MM.1S (cell line): ENCODE measurements around the gene FGD6.

Experiments
- DNase-seq: peaks from one replicate; pipeline ENCODE4 v3.0.0-alpha.2; 2015
- H2AFZ ChIP-seq: fragments of 300-600 bp; sonication (generic); 2 replicates; pipeline ENCODE4 v1.6.0; 2016; ENCODE audit warnings: antibody characterized with exemption, low read length
- H3F3A ChIP-seq: fragments of 300-600 bp; sonication (generic); 2 replicates; pipeline ENCODE4 v1.6.1; 2016; ENCODE audit warnings: mild to moderate bottlenecking, antibody characterized with exemption, low read length, moderate library complexity, mixed read lengths; ENCODE audit not compliant: insufficient read depth
- H3K27ac ChIP-seq: fragments of 300-600 bp; sonication (generic); 2 replicates; pipeline ENCODE4 v1.5.1; 2016; ENCODE audit warnings: mild to moderate bottlenecking, low read length
- H3K27me3 ChIP-seq: fragments of 300-600 bp; sonication (generic); replicated peaks from 2 replicates; pipeline ENCODE4 v1.6.0; 2016; ENCODE audit warnings: low read length; ENCODE audit not compliant: insufficient read depth
- H3K36me3 ChIP-seq: fragments of 300-600 bp; sonication (generic); replicated peaks from 2 replicates; pipeline ENCODE4 v1.6.1; 2016; ENCODE audit warnings: mild to moderate bottlenecking, low read length, mixed read lengths; ENCODE audit not compliant: insufficient read depth
- H3K4me1 ChIP-seq: fragments of 300-600 bp; sonication (generic); 2 replicates; pipeline ENCODE4 v1.6.1; 2016; ENCODE audit warnings: low read length, mixed read lengths
- H3K4me2 ChIP-seq: fragments of 300-600 bp; sonication (generic); 2 replicates; pipeline ENCODE4 v1.6.0; 2016; ENCODE audit warnings: low read depth, low read length
- H3K4me3 ChIP-seq: fragments of 300-600 bp; sonication (generic); 2 replicates; pipeline ENCODE4 v1.5.1; 2016; ENCODE audit warnings: low read length, mixed read lengths
- H3K79me2 ChIP-seq: fragments of 300-600 bp; sonication (generic); 2 replicates; pipeline ENCODE4 v1.6.1; 2016; ENCODE audit warnings: mixed run types, low read length, mixed read lengths
- H3K9ac ChIP-seq: fragments of 300-600 bp; sonication (generic); 2 replicates; pipeline ENCODE4 v1.6.1; 2016; ENCODE audit warnings: low read length, mixed read lengths
- H3K9me2 ChIP-seq: fragments of 300-600 bp; sonication (generic); replicated peaks from 2 replicates; pipeline ENCODE4 v1.6.1; 2016; ENCODE audit warnings: mild to moderate bottlenecking, low read length, mixed read lengths; ENCODE audit not compliant: insufficient read depth
- H3K9me3 ChIP-seq: fragments of 300-600 bp; sonication (generic); replicated peaks from 2 replicates; pipeline ENCODE4 v1.6.1; 2016; ENCODE audit warnings: mild to moderate bottlenecking, low read length, mixed read lengths; ENCODE audit not compliant: insufficient read depth
- H4K20me1 ChIP-seq: fragments of 300-600 bp; sonication (generic); 2 replicates; pipeline ENCODE4 v1.6.1; 2016; ENCODE audit warnings: mild to moderate bottlenecking, low read length, moderate library complexity, mixed read lengths; ENCODE audit not compliant: insufficient read depth
- EZH2 ChIP-seq: fragments of 300-600 bp; sonication (generic); optimal IDR thresholded peaks from 2 replicates; pipeline ENCODE3; 2017; ENCODE audit warnings: low read depth, mild to moderate bottlenecking, antibody characterized with exemption, low read length, mixed read lengths
- EZH2phosphoT487 ChIP-seq: fragments of 300-600 bp; sonication (generic); IDR thresholded peaks from 2 replicates; pipeline ENCODE4 v1.6.1; 2018; ENCODE audit warnings: antibody characterized with exemption, low read length
- TF ChIP-seq, protein P1 (sequence below): fragments of 300-600 bp; sonication (generic); IDR thresholded peaks from 2 replicates; pipeline ENCODE4 v1.5.1; 2016; ENCODE audit warnings: antibody characterized with exemption, low read length, mixed read lengths

The FGD6 gene

DNA sequence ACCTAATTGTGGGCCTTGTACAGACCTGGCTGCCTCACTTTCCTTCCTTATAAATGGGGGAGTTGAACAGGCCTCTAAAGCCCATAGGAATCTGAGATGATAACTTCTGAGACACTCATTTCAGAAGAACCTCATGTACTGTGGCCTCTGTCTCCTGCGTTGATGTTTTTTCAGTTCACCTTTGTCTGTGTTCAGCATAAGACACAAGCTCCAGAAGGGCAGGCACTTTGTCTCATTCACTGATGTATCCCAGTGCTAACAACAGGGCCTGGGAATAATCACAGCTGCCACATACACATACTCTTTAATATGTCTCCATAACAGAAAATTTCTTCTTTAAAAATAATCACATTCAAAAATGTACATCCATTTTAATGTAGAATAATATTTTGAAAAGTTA lies 3.3 kb downstream of the FGD6 start:
- TF ChIP-seq EZH2phosphoT487 (no peak), EZH2 (no peak)
- TF ChIP-seq, protein P1, sequence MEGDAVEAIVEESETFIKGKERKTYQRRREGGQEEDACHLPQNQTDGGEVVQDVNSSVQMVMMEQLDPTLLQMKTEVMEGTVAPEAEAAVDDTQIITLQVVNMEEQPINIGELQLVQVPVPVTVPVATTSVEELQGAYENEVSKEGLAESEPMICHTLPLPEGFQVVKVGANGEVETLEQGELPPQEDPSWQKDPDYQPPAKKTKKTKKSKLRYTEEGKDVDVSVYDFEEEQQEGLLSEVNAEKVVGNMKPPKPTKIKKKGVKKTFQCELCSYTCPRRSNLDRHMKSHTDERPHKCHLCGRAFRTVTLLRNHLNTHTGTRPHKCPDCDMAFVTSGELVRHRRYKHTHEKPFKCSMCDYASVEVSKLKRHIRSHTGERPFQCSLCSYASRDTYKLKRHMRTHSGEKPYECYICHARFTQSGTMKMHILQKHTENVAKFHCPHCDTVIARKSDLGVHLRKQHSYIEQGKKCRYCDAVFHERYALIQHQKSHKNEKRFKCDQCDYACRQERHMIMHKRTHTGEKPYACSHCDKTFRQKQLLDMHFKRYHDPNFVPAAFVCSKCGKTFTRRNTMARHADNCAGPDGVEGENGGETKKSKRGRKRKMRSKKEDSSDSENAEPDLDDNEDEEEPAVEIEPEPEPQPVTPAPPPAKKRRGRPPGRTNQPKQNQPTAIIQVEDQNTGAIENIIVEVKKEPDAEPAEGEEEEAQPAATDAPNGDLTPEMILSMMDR, result no peak
- H3K79me2 ChIP-seq, result peaks cover 13% of the 10 kb centered on the region
- no peak overlapping the region for H3K9ac ChIP-seq
- H3K27ac ChIP-seq, result no peak overlapping the region
- H3K27me3 ChIP-seq, result no peaks in the 10 kb centered on the region
- no peak overlapping the region for H3K4me2 ChIP-seq
- no peaks in the 10 kb centered on the region for H3K36me3 ChIP-seq
- DNase-seq, result no peak
- H3K4me3 ChIP-seq, result no peak overlapping the region
- no peaks in the 10 kb centered on the region for H3K9me2 ChIP-seq
- H3F3A ChIP-seq, result peaks cover 8% of the 10 kb centered on the region
- peaks cover 7% of the 10 kb centered on the region for H3K4me1 ChIP-seq
- no peaks in the 10 kb centered on the region for H3K9me3 ChIP-seq
- no peaks in the 10 kb centered on the region for H4K20me1 ChIP-seq
- no peak overlapping the region for H2AFZ ChIP-seq

DNA sequence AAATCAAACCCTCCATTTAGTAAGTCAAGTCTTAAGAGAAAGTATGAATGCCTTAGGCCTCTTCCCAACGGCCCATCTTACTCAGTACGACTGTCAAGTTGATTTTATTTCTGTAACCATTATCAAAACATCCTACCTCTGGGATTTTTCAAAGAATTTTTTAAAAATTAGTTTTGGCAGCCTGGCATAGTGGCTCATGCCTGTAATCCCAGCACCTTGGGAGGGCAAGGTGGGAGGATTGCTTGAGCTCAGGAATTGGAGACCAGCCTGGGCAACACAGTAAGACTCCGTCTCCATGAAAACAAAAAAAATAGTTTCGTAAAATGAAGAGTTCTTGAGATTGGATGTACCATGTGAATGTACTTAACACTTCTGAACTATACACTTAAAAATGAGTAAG lies 4.1 kb downstream of the FGD6 start:
- Histone ChIP-seq H3K36me3 (no peaks in the 10 kb centered on the region), H3K4me1 (peaks cover 6% of the 10 kb centered on the region; the same call in 1 of the 2 replicates), H3K27ac (no peak overlapping the region), H3K27me3 (no peaks in the 10 kb centered on the region), H3K4me2 (no peak overlapping the region), H3F3A (peaks cover 2% of the 10 kb centered on the region), H2AFZ (no peak overlapping the region), H3K4me3 (no peak overlapping the region), H3K9me2 (no peaks in the 10 kb centered on the region), H3K9ac (no peak overlapping the region), H4K20me1 (no peaks in the 10 kb centered on the region), H3K9me3 (no peaks in the 10 kb centered on the region), H3K79me2 (peaks cover 5% of the 10 kb centered on the region)
- no peak for DNase-seq
- TF ChIP-seq EZH2 (no peak), EZH2phosphoT487 (no peak)
- TF ChIP-seq, protein P1, result no peak

DNA sequence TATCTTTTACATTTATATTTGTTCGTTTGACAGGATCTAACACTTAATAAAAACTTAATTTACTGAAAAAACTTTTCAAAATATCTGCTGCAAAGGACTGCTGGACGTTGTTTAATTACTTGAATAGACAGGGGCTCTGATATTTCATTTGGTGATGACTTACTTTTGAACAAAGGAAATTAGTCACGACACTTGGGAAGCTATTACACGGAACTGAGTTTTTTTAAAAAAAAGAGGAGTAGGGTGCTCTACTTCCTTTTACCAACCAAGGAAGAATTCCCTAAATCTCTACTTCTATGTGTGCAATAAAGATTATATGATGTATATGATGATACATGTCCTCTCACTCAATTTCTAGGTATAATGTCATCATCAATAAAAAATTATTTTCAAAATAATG lies 4.7 kb downstream of the FGD6 start:
- H3K27me3 ChIP-seq, result no peaks in the 10 kb centered on the region
- no peak overlapping the region for H3K4me3 ChIP-seq
- H3K27ac ChIP-seq, result no peak overlapping the region
- H3K4me2 ChIP-seq, result no peak overlapping the region
- no peak overlapping the region for H2AFZ ChIP-seq
- no peaks in the 10 kb centered on the region for H3K9me2 ChIP-seq
- no peaks in the 10 kb centered on the region for H3K9me3 ChIP-seq
- H3K36me3 ChIP-seq, result no peaks in the 10 kb centered on the region
- no peak for TF ChIP-seq EZH2phosphoT487
- TF ChIP-seq, protein P1, result no peak
- no peak for TF ChIP-seq EZH2
- DNase-seq, result no peak
- H3K79me2 ChIP-seq, result no peaks in the 10 kb centered on the region
- no peaks in the 10 kb centered on the region for H3F3A ChIP-seq
- no peak overlapping the region for H3K9ac ChIP-seq
- peaks cover 6% of the 10 kb centered on the region; the same call in 1 of the 2 replicates for H3K4me1 ChIP-seq
- no peaks in the 10 kb centered on the region for H4K20me1 ChIP-seq
